AG10803 (cell line): ENCODE measurements around the gene ADCY9.

Source experiments
- DNase-seq: peaks from one replicate; pipeline ENCODE4 v3.0.0; 2010; ENCODE audit warnings: low read depth
- H3K4me3 ChIP-seq: 2 replicates; pipeline ENCODE4 v1.5.1; 2011; ENCODE audit warnings: mild to moderate bottlenecking, low read length, control low read depth
- TF ChIP-seq, protein P1 (sequence below): conservative IDR thresholded peaks from 2 replicates; pipeline ENCODE4 v1.5.1; 2011; ENCODE audit warnings: mild to moderate bottlenecking, low read length, control low read depth, inconsistent platforms

Gene ADCY9

GRCh38 chr16:4067262-4068001 lies 48.8 kb downstream of the ADCY9 start:
- H3K4me3 ChIP-seq, result peak overlapping the region; percentile 37
- TF ChIP-seq, protein P1, sequence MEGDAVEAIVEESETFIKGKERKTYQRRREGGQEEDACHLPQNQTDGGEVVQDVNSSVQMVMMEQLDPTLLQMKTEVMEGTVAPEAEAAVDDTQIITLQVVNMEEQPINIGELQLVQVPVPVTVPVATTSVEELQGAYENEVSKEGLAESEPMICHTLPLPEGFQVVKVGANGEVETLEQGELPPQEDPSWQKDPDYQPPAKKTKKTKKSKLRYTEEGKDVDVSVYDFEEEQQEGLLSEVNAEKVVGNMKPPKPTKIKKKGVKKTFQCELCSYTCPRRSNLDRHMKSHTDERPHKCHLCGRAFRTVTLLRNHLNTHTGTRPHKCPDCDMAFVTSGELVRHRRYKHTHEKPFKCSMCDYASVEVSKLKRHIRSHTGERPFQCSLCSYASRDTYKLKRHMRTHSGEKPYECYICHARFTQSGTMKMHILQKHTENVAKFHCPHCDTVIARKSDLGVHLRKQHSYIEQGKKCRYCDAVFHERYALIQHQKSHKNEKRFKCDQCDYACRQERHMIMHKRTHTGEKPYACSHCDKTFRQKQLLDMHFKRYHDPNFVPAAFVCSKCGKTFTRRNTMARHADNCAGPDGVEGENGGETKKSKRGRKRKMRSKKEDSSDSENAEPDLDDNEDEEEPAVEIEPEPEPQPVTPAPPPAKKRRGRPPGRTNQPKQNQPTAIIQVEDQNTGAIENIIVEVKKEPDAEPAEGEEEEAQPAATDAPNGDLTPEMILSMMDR, result no peak
- peak; percentile 92 for DNase-seq

- DNase-seq, result no peak
- TF ChIP-seq, protein P1, result no peak
- no peak overlapping the region for H3K4me3 ChIP-seq
These were observed 51.3 kb downstream of the ADCY9 start for GRCh38 chr16:4064950-4065352.

GRCh38 chr16:4062212-4062802 lies 53.9 kb downstream of the ADCY9 start:
- DNase-seq, result no peak
- H3K4me3 ChIP-seq, result no peak overlapping the region
- TF ChIP-seq, protein P1, result no peak

- no peak for DNase-seq
- H3K4me3 ChIP-seq, result no peak overlapping the region
- TF ChIP-seq, protein P1, result no peak
These were observed 55.4 kb downstream of the ADCY9 start for GRCh38 chr16:4060823-4061222.

DNA sequence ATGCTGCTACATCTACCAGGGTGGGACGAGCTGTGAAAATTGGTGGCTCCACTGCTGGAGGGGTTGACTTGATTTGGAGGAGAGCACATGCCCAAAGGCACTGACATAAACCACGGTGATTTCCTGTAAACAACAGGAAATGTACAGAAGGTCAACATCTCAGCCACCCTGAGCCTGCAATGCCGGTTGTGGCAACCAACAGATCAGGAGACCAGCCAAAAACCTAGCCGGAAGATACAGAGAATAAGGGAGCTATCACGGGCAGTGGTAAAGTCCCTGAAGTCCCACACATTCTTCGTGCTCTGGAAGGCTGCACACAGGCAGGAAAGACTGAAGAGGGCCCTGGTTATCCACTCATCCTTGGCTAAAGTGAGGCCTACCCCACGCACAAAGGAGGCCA lies 56.2 kb downstream of the ADCY9 start:
- no peak overlapping the region for H3K4me3 ChIP-seq
- TF ChIP-seq, protein P1, result no peak
- no peak for DNase-seq

- no peak overlapping the region for H3K4me3 ChIP-seq
- DNase-seq, result no peak
- TF ChIP-seq, protein P1, result no peak
These were observed 57.9 kb downstream of the ADCY9 start for GRCh38 chr16:4058386-4058785.

GRCh38 chr16:4057439-4057877 lies 58.8 kb downstream of the ADCY9 start:
- DNase-seq, result peak; percentile 73
- TF ChIP-seq, protein P1, result no peak

More at GRCh38 chr16:4057439-4057877, 58.8 kb downstream of the ADCY9 start:
- no peak overlapping the region for H3K4me3 ChIP-seq
